ENCODE data around the gene ARPC5L.

DNA sequence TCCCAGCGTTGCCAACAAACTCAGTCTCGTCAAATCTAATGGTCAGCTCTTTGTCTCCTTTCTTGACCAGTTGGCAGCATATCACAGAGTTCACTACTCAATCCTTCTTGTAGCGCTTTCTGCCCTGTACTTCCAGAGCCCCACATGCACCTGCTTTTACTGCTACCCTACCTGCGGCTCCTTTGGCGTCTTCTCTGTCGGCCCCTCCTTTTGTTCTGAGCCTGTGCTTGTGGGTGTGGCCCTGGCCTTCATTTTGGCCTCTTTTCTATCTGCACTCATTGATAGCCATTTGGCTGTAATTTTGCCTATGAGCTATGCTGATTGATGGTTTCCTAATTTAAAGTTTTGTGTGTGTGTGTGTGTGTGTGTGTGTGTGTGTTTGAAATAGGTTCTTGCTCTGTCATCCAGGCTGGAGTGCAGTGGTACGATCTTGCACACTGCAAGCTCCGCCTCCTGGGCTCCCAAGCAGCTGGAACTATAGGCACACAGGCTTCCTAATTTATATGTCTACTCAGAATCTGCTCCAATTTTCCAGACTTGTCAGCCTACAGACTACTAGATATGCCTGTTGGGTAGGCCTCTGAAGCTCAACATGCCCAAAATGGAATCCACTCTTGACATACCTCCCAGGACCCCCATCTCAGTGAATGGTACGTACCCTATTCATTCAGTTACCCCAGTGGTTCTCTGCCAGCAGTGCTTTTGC, 32.3 kb downstream of the ARPC5L start:
- TF ChIP-seq, protein P1, sequence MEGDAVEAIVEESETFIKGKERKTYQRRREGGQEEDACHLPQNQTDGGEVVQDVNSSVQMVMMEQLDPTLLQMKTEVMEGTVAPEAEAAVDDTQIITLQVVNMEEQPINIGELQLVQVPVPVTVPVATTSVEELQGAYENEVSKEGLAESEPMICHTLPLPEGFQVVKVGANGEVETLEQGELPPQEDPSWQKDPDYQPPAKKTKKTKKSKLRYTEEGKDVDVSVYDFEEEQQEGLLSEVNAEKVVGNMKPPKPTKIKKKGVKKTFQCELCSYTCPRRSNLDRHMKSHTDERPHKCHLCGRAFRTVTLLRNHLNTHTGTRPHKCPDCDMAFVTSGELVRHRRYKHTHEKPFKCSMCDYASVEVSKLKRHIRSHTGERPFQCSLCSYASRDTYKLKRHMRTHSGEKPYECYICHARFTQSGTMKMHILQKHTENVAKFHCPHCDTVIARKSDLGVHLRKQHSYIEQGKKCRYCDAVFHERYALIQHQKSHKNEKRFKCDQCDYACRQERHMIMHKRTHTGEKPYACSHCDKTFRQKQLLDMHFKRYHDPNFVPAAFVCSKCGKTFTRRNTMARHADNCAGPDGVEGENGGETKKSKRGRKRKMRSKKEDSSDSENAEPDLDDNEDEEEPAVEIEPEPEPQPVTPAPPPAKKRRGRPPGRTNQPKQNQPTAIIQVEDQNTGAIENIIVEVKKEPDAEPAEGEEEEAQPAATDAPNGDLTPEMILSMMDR (IDR thresholded peaks at IDR 0.05) = no peak
- no peak for TF ChIP-seq POLR2A (IDR thresholded peaks at IDR 0.05)
